HepG2 (cell line): ENCODE measurements around the gene PCNA. TPM values are rescaled to one million over a fixed set of nuclear protein-coding genes. Genes with fewer than 3 reads are reported as not detected.

Source experiments
- CBX5 ChIP-seq: sonication (generic); formaldehyde crosslinking; IDR thresholded peaks from 2 replicates; pipeline ENCODE4 v1.4.0; 2020; ENCODE audit warnings: missing genetic modification reagents, borderline replicate concordance
- HNRNPL ChIP-seq: fragments of 200-400 bp; formaldehyde crosslinking; IDR thresholded peaks from 2 replicates; pipeline ENCODE4 v1.6.1; 2017; ENCODE audit warnings: mild to moderate bottlenecking, low read depth, low read length
- KDM5B ChIP-seq: sonication (generic); formaldehyde crosslinking; IDR thresholded peaks from 2 replicates; pipeline ENCODE4 v1.4.0; 2020; ENCODE audit warnings: missing genetic modification reagents, mild to moderate bottlenecking, borderline replicate concordance
- NFRKB ChIP-seq: fragments of 450-650 bp; IDR thresholded peaks from 2 replicates; pipeline ENCODE4 v1.6.1; 2017
- NPAS2 ChIP-seq: sonication (generic); formaldehyde crosslinking; IDR thresholded peaks from 2 replicates; pipeline ENCODE4 v1.8.0; 2022; ENCODE audit warnings: mild to moderate bottlenecking, missing genetic modification reagents, borderline replicate concordance
- RBFOX2 ChIP-seq: fragments of 200-400 bp; formaldehyde crosslinking; IDR thresholded peaks from 2 replicates; pipeline ENCODE4 v1.6.1; 2017; ENCODE audit warnings: low read depth, mild to moderate bottlenecking, low read length
- REL ChIP-seq: sonication (generic); formaldehyde crosslinking; conservative IDR thresholded peaks from 2 replicates; pipeline ENCODE4 v1.8.0; 2022; ENCODE audit warnings: mild to moderate bottlenecking, missing genetic modification reagents, moderate library complexity
- TOPORS ChIP-seq: sonication (generic); formaldehyde crosslinking; IDR thresholded peaks from 2 replicates; pipeline ENCODE4 v1.8.0; 2023; ENCODE audit warnings: mild to moderate bottlenecking, missing genetic modification reagents
- ZEB1 ChIP-seq: IDR thresholded peaks from 2 replicates; pipeline ENCODE4 v1.6.1; 2012; ENCODE audit warnings: mild to moderate bottlenecking, low read depth, inconsistent platforms; ENCODE audit not compliant: insufficient replicate concordance
- ZNF256 ChIP-seq: sonication (generic); formaldehyde crosslinking; conservative IDR thresholded peaks from 2 replicates; pipeline ENCODE4 v1.4.0; 2020; ENCODE audit warnings: missing genetic modification reagents
- polyA plus RNA-seq, 8 experiments: library from polyadenylated mRNA; depleted of rRNA in 3 of 8; stranded (reverse) in 7 of 8; unstranded in 1 of 8; fragments of >200 nt; fragmentation: Illumina TruSeq in 4 of 8; extraction: Trizol in 4 of 8; gene quantifications; 2 replicates each; pipeline versions ENCODE4 v1.2.1 to v1.2.3, GENCODE V29; 2011 to 2016; ENCODE audit warnings: low read depth in 4 of 8, missing spikeins in 1 of 8, mixed read lengths in 1 of 8; ENCODE audit not compliant: insufficient read depth in 1 of 8
- total RNA-seq, 5 experiments: library from RNA; depleted of rRNA; stranded (reverse); fragments of >200 nt; fragmentation: Illumina TruSeq; extraction: Trizol; gene quantifications; 2 replicates each; pipeline ENCODE4 v1.2.3, GENCODE V29; 2016; ENCODE audit warnings: low read depth in 1 of 5
- TF ChIP-seq, protein P1 (sequence below): IDR thresholded peaks from 2 replicates; pipeline ENCODE4 v1.6.1; 2016; ENCODE audit warnings: missing compliant biosample characterization, missing genetic modification reagents, borderline replicate concordance
- TF ChIP-seq, protein P2 (sequence below), 2 experiments: fragments of 450-650 bp in 1 of 2; sonication (generic) in 1 of 2; formaldehyde crosslinking; IDR thresholded peaks; 2 replicates each; pipeline versions ENCODE4 v1.5.0 to v1.8.0; 2020 to 2022; ENCODE audit warnings: mild to moderate bottlenecking in 1 of 2, missing genetic modification reagents in 1 of 2
- TF ChIP-seq, protein P3 (sequence below): sonication (generic); formaldehyde crosslinking; IDR thresholded peaks from 2 replicates; pipeline ENCODE4 v1.4.0; 2020; ENCODE audit warnings: missing genetic modification reagents
- TF ChIP-seq, protein P4 (sequence below): sonication (generic); formaldehyde crosslinking; IDR thresholded peaks from 2 replicates; pipeline ENCODE4 v1.5.1; 2020; ENCODE audit warnings: missing genetic modification reagents, mild to moderate bottlenecking, borderline replicate concordance
- TF ChIP-seq, protein P5 (sequence below): sonication (generic); formaldehyde crosslinking; IDR thresholded peaks from 2 replicates; pipeline ENCODE4 v1.4.0; 2020; ENCODE audit warnings: mild to moderate bottlenecking, missing genetic modification reagents
- TF ChIP-seq, protein P6 (sequence below): sonication (generic); formaldehyde crosslinking; IDR thresholded peaks from 2 replicates; pipeline ENCODE4 v1.4.0; 2020; ENCODE audit warnings: mild to moderate bottlenecking, missing genetic modification reagents

Gene PCNA
- total and polyA plus RNA-seq, 2 of the 13 experiments (the other 11 are each of a cell fraction or from before 2014, with no cell fraction given): 229 to 655 TPM

DNA sequence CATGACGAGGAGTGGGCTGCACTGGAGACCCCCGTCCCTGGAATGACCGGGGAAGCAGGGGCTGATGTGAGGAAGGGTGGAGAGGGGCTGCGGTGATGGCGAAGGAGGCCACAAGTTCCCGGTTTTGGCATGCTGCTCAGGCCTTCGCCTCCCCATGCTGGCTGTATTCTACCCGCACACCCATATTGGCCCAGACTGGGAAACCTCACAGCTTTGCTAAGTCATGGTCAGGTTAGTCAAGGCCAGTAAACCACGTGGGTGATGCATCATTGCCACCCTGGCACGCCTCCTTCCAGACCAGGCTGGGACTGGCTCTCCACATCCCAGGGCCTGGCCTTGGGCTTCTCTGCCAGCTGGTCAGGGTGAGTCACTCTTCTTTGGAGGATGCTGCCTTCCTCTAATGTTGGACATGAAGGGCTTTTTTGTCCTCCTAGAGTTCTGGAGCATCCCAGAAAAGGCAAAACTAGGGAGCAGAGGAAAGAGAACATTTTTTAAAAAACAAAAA, 53.8 kb downstream of the PCNA start (continued):
- TF ChIP-seq, protein P1, sequence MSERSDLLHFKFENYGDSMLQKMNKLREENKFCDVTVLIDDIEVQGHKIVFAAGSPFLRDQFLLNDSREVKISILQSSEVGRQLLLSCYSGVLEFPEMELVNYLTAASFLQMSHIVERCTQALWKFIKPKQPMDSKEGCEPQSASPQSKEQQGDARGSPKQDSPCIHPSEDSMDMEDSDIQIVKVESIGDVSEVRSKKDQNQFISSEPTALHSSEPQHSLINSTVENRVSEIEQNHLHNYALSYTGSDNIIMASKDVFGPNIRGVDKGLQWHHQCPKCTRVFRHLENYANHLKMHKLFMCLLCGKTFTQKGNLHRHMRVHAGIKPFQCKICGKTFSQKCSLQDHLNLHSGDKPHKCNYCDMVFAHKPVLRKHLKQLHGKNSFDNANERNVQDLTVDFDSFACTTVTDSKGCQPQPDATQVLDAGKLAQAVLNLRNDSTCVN (CRISPR knock-in tag): no peak
- no peak for TF ChIP-seq RBFOX2
- TF ChIP-seq TOPORS: no peak
- no peak for TF ChIP-seq REL (CRISPR knock-in tag)
- TF ChIP-seq NFRKB: no peak
- TF ChIP-seq, protein P2, sequence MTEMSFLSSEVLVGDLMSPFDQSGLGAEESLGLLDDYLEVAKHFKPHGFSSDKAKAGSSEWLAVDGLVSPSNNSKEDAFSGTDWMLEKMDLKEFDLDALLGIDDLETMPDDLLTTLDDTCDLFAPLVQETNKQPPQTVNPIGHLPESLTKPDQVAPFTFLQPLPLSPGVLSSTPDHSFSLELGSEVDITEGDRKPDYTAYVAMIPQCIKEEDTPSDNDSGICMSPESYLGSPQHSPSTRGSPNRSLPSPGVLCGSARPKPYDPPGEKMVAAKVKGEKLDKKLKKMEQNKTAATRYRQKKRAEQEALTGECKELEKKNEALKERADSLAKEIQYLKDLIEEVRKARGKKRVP (CRISPR knock-in tag; IDR thresholded peaks at IDR 0.05): no peak
- TF ChIP-seq CBX5 (CRISPR knock-in tag): 0 out of 2 replicates have a peak, but pooled peaks have one; percentile 27
- TF ChIP-seq NPAS2 (CRISPR knock-in tag): no peak
- TF ChIP-seq, protein P3, sequence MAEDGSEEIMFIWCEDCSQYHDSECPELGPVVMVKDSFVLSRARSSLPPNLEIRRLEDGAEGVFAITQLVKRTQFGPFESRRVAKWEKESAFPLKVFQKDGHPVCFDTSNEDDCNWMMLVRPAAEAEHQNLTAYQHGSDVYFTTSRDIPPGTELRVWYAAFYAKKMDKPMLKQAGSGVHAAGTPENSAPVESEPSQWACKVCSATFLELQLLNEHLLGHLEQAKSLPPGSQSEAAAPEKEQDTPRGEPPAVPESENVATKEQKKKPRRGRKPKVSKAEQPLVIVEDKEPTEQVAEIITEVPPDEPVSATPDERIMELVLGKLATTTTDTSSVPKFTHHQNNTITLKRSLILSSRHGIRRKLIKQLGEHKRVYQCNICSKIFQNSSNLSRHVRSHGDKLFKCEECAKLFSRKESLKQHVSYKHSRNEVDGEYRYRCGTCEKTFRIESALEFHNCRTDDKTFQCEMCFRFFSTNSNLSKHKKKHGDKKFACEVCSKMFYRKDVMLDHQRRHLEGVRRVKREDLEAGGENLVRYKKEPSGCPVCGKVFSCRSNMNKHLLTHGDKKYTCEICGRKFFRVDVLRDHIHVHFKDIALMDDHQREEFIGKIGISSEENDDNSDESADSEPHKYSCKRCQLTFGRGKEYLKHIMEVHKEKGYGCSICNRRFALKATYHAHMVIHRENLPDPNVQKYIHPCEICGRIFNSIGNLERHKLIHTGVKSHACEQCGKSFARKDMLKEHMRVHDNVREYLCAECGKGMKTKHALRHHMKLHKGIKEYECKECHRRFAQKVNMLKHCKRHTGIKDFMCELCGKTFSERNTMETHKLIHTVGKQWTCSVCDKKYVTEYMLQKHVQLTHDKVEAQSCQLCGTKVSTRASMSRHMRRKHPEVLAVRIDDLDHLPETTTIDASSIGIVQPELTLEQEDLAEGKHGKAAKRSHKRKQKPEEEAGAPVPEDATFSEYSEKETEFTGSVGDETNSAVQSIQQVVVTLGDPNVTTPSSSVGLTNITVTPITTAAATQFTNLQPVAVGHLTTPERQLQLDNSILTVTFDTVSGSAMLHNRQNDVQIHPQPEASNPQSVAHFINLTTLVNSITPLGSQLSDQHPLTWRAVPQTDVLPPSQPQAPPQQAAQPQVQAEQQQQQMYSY (CRISPR knock-in tag): no peak
- TF ChIP-seq HNRNPL: peak; percentile 14; the same call in 1 of the 2 replicates
- no peak for TF ChIP-seq KDM5B (CRISPR knock-in tag)
- no peak for TF ChIP-seq ZEB1
- TF ChIP-seq, protein P4, sequence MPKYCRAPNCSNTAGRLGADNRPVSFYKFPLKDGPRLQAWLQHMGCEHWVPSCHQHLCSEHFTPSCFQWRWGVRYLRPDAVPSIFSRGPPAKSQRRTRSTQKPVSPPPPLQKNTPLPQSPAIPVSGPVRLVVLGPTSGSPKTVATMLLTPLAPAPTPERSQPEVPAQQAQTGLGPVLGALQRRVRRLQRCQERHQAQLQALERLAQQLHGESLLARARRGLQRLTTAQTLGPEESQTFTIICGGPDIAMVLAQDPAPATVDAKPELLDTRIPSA (CRISPR knock-in tag): no peak
- TF ChIP-seq, protein P5, sequence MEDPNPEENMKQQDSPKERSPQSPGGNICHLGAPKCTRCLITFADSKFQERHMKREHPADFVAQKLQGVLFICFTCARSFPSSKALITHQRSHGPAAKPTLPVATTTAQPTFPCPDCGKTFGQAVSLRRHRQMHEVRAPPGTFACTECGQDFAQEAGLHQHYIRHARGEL: no peak
- TF ChIP-seq, protein P6, sequence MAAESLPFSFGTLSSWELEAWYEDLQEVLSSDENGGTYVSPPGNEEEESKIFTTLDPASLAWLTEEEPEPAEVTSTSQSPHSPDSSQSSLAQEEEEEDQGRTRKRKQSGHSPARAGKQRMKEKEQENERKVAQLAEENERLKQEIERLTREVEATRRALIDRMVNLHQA (CRISPR knock-in tag): no peak
- no peak for TF ChIP-seq ZNF256
